GM23338 (cell line): ENCODE data around the gene NRG3.

Source experiments
- CTCF ChIP-seq, 2 experiments: fragments of 200-600 bp in 1 of 2; sonication (generic) in 1 of 2; conservative IDR thresholded peaks; 2 replicates each; pipeline versions ENCODE4 v1.5.1 to v1.6.1; 2016 to 2017; ENCODE audit warnings: antibody characterized with exemption in 2 of 2, low read depth in 2 of 2, mild to moderate bottlenecking in 2 of 2, moderate library complexity in 1 of 2
- EZH2phosphoT487 ChIP-seq: fragments of 200-600 bp; sonication (generic); IDR thresholded peaks from one replicate; pipeline ENCODE4 v1.8.1; 2018; ENCODE audit warnings: antibody characterized with exemption; ENCODE audit not compliant: unreplicated experiment
- ZNF331 ChIP-seq: fragments of 250-450 bp; sonication (Bioruptor Pico); IDR thresholded peaks from 2 replicates; pipeline ENCODE4 v1.5.0; 2020; ENCODE audit warnings: low read depth, mild to moderate bottlenecking, moderate library complexity

- TF ChIP-seq EZH2phosphoT487 (no peak), CTCF (conservative IDR thresholded peaks at IDR 0.05; ENCODE audit: low read depth in 2 of 2) (peak; percentile 76 to 86), ZNF331 (CRISPR knock-in tag) (no peak)
Measured at GRCh38 chr10:81838950-81839349, 36.0 kb upstream of the NRG3 start.
